ENCODE results near the gene ETS1.

Gene ETS1

GRCh38 chr11:128478305-128478704, 109.1 kb downstream of the ETS1 start:
- peaks cover 10% of the 10 kb centered on the region for H3K9me3 Mint-ChIP-seq

GRCh38 chr11:128477811-128478210, 109.5 kb downstream of the ETS1 start:
- Mint-ChIP-seq H3K4me3 (no peak overlapping the region), H3K36me3 (ENCODE audit: low read depth) (peaks cover 28% of the 10 kb centered on the region), H3K27me3 (no peaks in the 10 kb centered on the region), H3K27ac (no peak overlapping the region), H3K9me3 (peaks cover 10% of the 10 kb centered on the region), H3K4me1 (ENCODE audit: low read depth) (peaks cover 7% of the 10 kb centered on the region)
- intact Hi-C loops (cut with micrococcal nuclease): no loop called here

More at GRCh38 chr11:128478305-128478704, 109.1 kb downstream of the ETS1 start:
- intact Hi-C loops (cut with micrococcal nuclease): no loop called here
- H3K4me1 Mint-ChIP-seq (ENCODE audit: low read depth): peaks cover 12% of the 10 kb centered on the region
- peaks cover 26% of the 10 kb centered on the region for H3K36me3 Mint-ChIP-seq (ENCODE audit: low read depth)
- H3K4me3 Mint-ChIP-seq: no peak overlapping the region
- no peaks in the 10 kb centered on the region for H3K27me3 Mint-ChIP-seq
- H3K27ac Mint-ChIP-seq: no peak overlapping the region

GRCh38 chr11:128477278-128477677, 110.1 kb downstream of the ETS1 start:
- no peaks in the 10 kb centered on the region for H3K27me3 Mint-ChIP-seq

GRCh38 chr11:128476729-128477128, 110.6 kb downstream of the ETS1 start:
- Mint-ChIP-seq H3K4me1 (ENCODE audit: low read depth) (no peaks in the 10 kb centered on the region), H3K36me3 (ENCODE audit: low read depth) (peaks cover 33% of the 10 kb centered on the region), H3K9me3 (peaks cover 10% of the 10 kb centered on the region), H3K27me3 (no peaks in the 10 kb centered on the region), H3K27ac (no peak overlapping the region), H3K4me3 (no peak overlapping the region)
- intact Hi-C loops (cut with micrococcal nuclease): no loop called here

More at GRCh38 chr11:128477278-128477677, 110.1 kb downstream of the ETS1 start:
- Mint-ChIP-seq H3K27ac (no peak overlapping the region), H3K4me3 (no peak overlapping the region), H3K36me3 (ENCODE audit: low read depth) (peaks cover 33% of the 10 kb centered on the region), H3K9me3 (peaks cover 10% of the 10 kb centered on the region), H3K4me1 (ENCODE audit: low read depth) (peaks cover 2% of the 10 kb centered on the region)
- intact Hi-C loops (cut with micrococcal nuclease): no loop called here

GRCh38 chr11:128476049-128476448, 111.3 kb downstream of the ETS1 start:
- Mint-ChIP-seq H3K9me3 (peaks cover 10% of the 10 kb centered on the region), H3K36me3 (ENCODE audit: low read depth) (peaks cover 33% of the 10 kb centered on the region), H3K4me3 (no peak overlapping the region), H3K27me3 (no peaks in the 10 kb centered on the region), H3K4me1 (ENCODE audit: low read depth) (no peaks in the 10 kb centered on the region), H3K27ac (no peak overlapping the region)
- intact Hi-C loops (cut with micrococcal nuclease): no loop called here

GRCh38 chr11:128474036-128474874, 113.1 kb downstream of the ETS1 start:
- Mint-ChIP-seq H3K27me3 (no peaks in the 10 kb centered on the region), H3K27ac (no peak overlapping the region), H3K9me3 (peaks cover 10% of the 10 kb centered on the region), H3K36me3 (ENCODE audit: low read depth) (peaks cover 20% of the 10 kb centered on the region), H3K4me3 (no peak overlapping the region), H3K4me1 (ENCODE audit: low read depth) (no peaks in the 10 kb centered on the region)
- intact Hi-C loops (cut with micrococcal nuclease): no loop called here

GRCh38 chr11:128473636-128474035, 113.7 kb downstream of the ETS1 start:
- intact Hi-C loops (cut with micrococcal nuclease): no loop called here

GRCh38 chr11:128472128-128473089, 114.9 kb downstream of the ETS1 start:
- H3K27ac Mint-ChIP-seq: no peak overlapping the region

More at GRCh38 chr11:128473636-128474035, 113.7 kb downstream of the ETS1 start:
- Mint-ChIP-seq H3K27ac (no peak overlapping the region), H3K27me3 (no peaks in the 10 kb centered on the region), H3K4me1 (ENCODE audit: low read depth) (peaks cover under 1% of the 10 kb centered on the region), H3K36me3 (ENCODE audit: low read depth) (peaks cover 20% of the 10 kb centered on the region), H3K9me3 (peaks cover 10% of the 10 kb centered on the region), H3K4me3 (no peak overlapping the region)

GRCh38 chr11:128471138-128471661, 116.2 kb downstream of the ETS1 start:
- no peak overlapping the region for H3K27ac Mint-ChIP-seq
- intact Hi-C loops (cut with micrococcal nuclease): no loop called here
- H3K27me3 Mint-ChIP-seq: no peaks in the 10 kb centered on the region
- peaks cover 15% of the 10 kb centered on the region for H3K36me3 Mint-ChIP-seq (ENCODE audit: low read depth)
- H3K9me3 Mint-ChIP-seq: no peaks in the 10 kb centered on the region
- H3K4me3 Mint-ChIP-seq: no peak overlapping the region
- H3K4me1 Mint-ChIP-seq (ENCODE audit: low read depth): peaks cover 5% of the 10 kb centered on the region

More at GRCh38 chr11:128472128-128473089, 114.9 kb downstream of the ETS1 start:
- peaks cover 1% of the 10 kb centered on the region for H3K9me3 Mint-ChIP-seq
- H3K27me3 Mint-ChIP-seq: no peaks in the 10 kb centered on the region
- H3K36me3 Mint-ChIP-seq (ENCODE audit: low read depth): peaks cover 17% of the 10 kb centered on the region
- intact Hi-C loops (cut with micrococcal nuclease): no loop called here
- peaks cover 5% of the 10 kb centered on the region for H3K4me1 Mint-ChIP-seq (ENCODE audit: low read depth)
- H3K4me3 Mint-ChIP-seq: no peak overlapping the region

GRCh38 chr11:128470081-128470480, 117.3 kb downstream of the ETS1 start:
- Mint-ChIP-seq H3K36me3 (ENCODE audit: low read depth) (peaks cover 20% of the 10 kb centered on the region), H3K4me3 (no peak overlapping the region), H3K9me3 (no peaks in the 10 kb centered on the region), H3K27me3 (no peaks in the 10 kb centered on the region), H3K27ac (no peak overlapping the region), H3K4me1 (ENCODE audit: low read depth) (peaks cover 5% of the 10 kb centered on the region)
- intact Hi-C loops (cut with micrococcal nuclease): no loop called here

- Mint-ChIP-seq H3K4me3 (no peak overlapping the region), H3K4me1 (ENCODE audit: low read depth) (peaks cover 5% of the 10 kb centered on the region), H3K36me3 (ENCODE audit: low read depth) (peaks cover 20% of the 10 kb centered on the region), H3K27me3 (no peaks in the 10 kb centered on the region), H3K9me3 (no peaks in the 10 kb centered on the region), H3K27ac (no peak overlapping the region)
- intact Hi-C loops (cut with micrococcal nuclease): no loop called here
These were observed 118.1 kb downstream of the ETS1 start for GRCh38 chr11:128469220-128469619.

GRCh38 chr11:128468111-128468510, 119.2 kb downstream of the ETS1 start:
- Mint-ChIP-seq H3K9me3 (no peaks in the 10 kb centered on the region), H3K27ac (no peak overlapping the region), H3K36me3 (ENCODE audit: low read depth) (peaks cover 26% of the 10 kb centered on the region), H3K27me3 (no peaks in the 10 kb centered on the region), H3K4me3 (no peak overlapping the region), H3K4me1 (ENCODE audit: low read depth) (peaks cover 5% of the 10 kb centered on the region)
- intact Hi-C loops (cut with micrococcal nuclease): no loop called here

GRCh38 chr11:128467610-128468041, 119.7 kb downstream of the ETS1 start:
- Mint-ChIP-seq H3K27ac (no peak overlapping the region), H3K36me3 (ENCODE audit: low read depth) (peaks cover 27% of the 10 kb centered on the region), H3K4me1 (ENCODE audit: low read depth) (peaks cover 5% of the 10 kb centered on the region), H3K9me3 (no peaks in the 10 kb centered on the region), H3K4me3 (no peak overlapping the region), H3K27me3 (no peaks in the 10 kb centered on the region)
- intact Hi-C loops (cut with micrococcal nuclease): no loop called here

GRCh38 chr11:128467041-128467440, 120.3 kb downstream of the ETS1 start:
- no peaks in the 10 kb centered on the region for H3K9me3 Mint-ChIP-seq
- H3K4me3 Mint-ChIP-seq: no peak overlapping the region
- intact Hi-C loops (cut with micrococcal nuclease): no loop called here
- no peaks in the 10 kb centered on the region for H3K27me3 Mint-ChIP-seq
- peaks cover 5% of the 10 kb centered on the region for H3K4me1 Mint-ChIP-seq (ENCODE audit: low read depth)
- peaks cover 30% of the 10 kb centered on the region for H3K36me3 Mint-ChIP-seq (ENCODE audit: low read depth)
- H3K27ac Mint-ChIP-seq: no peak overlapping the region
